Activated T-cell treated with anti-CD3 and anti-CD28 coated beads for 1 hour (primary cell): ENCODE measurements around the gene ELOVL6.
"Not testable (repeated sequence)": the region's sequence is repeated elsewhere in the genome, so short reads cannot be mapped to it uniquely, and the experiment has no call there.

Source experiments
- DNase-seq: peaks from one replicate; pipeline ENCODE4 v3.0.0-alpha.2; 2020; ENCODE audit warnings: low read depth

Gene ELOVL6

GRCh38 chr4:110160618-110161017 lies 37.8 kb downstream of the ELOVL6 start:
- no peak for DNase-seq

- no peak for DNase-seq
These were observed 38.9 kb downstream of the ELOVL6 start for GRCh38 chr4:110159541-110159940.

- no peak for DNase-seq
These were observed 40.8 kb downstream of the ELOVL6 start for GRCh38 chr4:110157580-110157979.

GRCh38 chr4:110157166-110157565 lies 41.2 kb downstream of the ELOVL6 start:
- DNase-seq, result not testable (repeated sequence)

- DNase-seq, result no peak
These were observed 42.0 kb downstream of the ELOVL6 start for GRCh38 chr4:110156442-110156841.

- no peak for DNase-seq
These were observed 42.8 kb downstream of the ELOVL6 start for GRCh38 chr4:110155654-110156053.

GRCh38 chr4:110154582-110154981 lies 43.8 kb downstream of the ELOVL6 start:
- DNase-seq, result no peak

GRCh38 chr4:110152386-110152785 lies 46.0 kb downstream of the ELOVL6 start:
- no peak for DNase-seq

- no peak for DNase-seq
These were observed 49.3 kb downstream of the ELOVL6 start for GRCh38 chr4:110149089-110149488.

GRCh38 chr4:110142461-110142860 lies 56.0 kb downstream of the ELOVL6 start:
- no peak for DNase-seq

- DNase-seq, result no peak
These were observed 58.6 kb downstream of the ELOVL6 start for GRCh38 chr4:110139815-110140214.

- DNase-seq, result no peak
These were observed 59.3 kb downstream of the ELOVL6 start for GRCh38 chr4:110139111-110139510.

- no peak for DNase-seq
These were observed 59.9 kb downstream of the ELOVL6 start for GRCh38 chr4:110138551-110138950.

GRCh38 chr4:110137829-110138228 lies 60.6 kb downstream of the ELOVL6 start:
- no peak for DNase-seq

GRCh38 chr4:110135523-110135922 lies 62.9 kb downstream of the ELOVL6 start:
- DNase-seq, result no peak

- no peak for DNase-seq
These were observed 63.3 kb downstream of the ELOVL6 start for GRCh38 chr4:110135076-110135475.

GRCh38 chr4:110134269-110134869 lies 64.0 kb downstream of the ELOVL6 start:
- no peak for DNase-seq

GRCh38 chr4:110132816-110133719 lies 65.3 kb downstream of the ELOVL6 start:
- DNase-seq, result no peak

- no peak for DNase-seq
These were observed 66.5 kb downstream of the ELOVL6 start for GRCh38 chr4:110131916-110132315.

- no peak for DNase-seq
These were observed 67.6 kb downstream of the ELOVL6 start for GRCh38 chr4:110130576-110131358.

GRCh38 chr4:110129544-110129943 lies 68.9 kb downstream of the ELOVL6 start:
- no peak for DNase-seq

- no peak for DNase-seq
These were observed 69.9 kb downstream of the ELOVL6 start for GRCh38 chr4:110128472-110128919.

GRCh38 chr4:110128029-110128428 lies 70.4 kb downstream of the ELOVL6 start:
- DNase-seq, result no peak
